ENCODE measurements around the gene SCN11A. TPM values are rescaled to one million over a fixed set of nuclear protein-coding genes. Genes with fewer than 3 reads are reported as not detected.
A peak's percentile ranks its signal among the peaks of the same experiment; 100 is the strongest.

The SCN11A gene
- polyA plus RNA-seq, 2 of the 4 experiments (the other 2 are of a cell fraction): 0.01 TPM; not detected in 1

- TF ChIP-seq CBX2 (IDR thresholded peaks at IDR 0.05; ENCODE audit: borderline replicate concordance, low read depth): no peak
Measured at GRCh38 chr3:39067286-39067685, 15.5 kb upstream of the SCN11A start (continued).

- H3K9me3 ChIP-seq: no peaks in the 10 kb centered on the region
- ATAC-seq (peak; percentile 99), FAIRE-seq (no peak), DNase-seq (ENCODE audit: low read depth in 1 of 2, low spot score in 1 of 2) (peak; percentile 35 to 51)
- no peak overlapping the region for H3K4me2 ChIP-seq
- ChIA-PET CTCF (interaction anchor here (0.6 to 1.4 kb wide), 3 partner anchors 29 to 362 kb away, joined by 3 to 5 read pairs (median 4); no protein-coding TSS in a partner anchor), POLR2A (no interaction called here)
- 61% methylated on average over 1 of the region's 1 CpG for WGBS (ENCODE audit: missing lambda C conversion rate)
- no peak overlapping the region for H3K4me3 ChIP-seq
- H3K4me1 ChIP-seq: no peaks in the 10 kb centered on the region
- TF ChIP-seq RARB (CRISPR knock-in tag; IDR thresholded peaks at IDR 0.05) (no peak), JUNB (IDR thresholded peaks at IDR 0.05) (no peak), ELK1 (IDR thresholded peaks at IDR 0.05; ENCODE audit: low read depth, low read length) (no peak), ATOH8 (CRISPR knock-in tag; IDR thresholded peaks at IDR 0.05; ENCODE audit: low read depth) (no peak), HOXA7 (CRISPR knock-in tag; IDR thresholded peaks at IDR 0.05) (no peak), HES2 (IDR thresholded peaks at IDR 0.05) (no peak), EHF (CRISPR knock-in tag; IDR thresholded peaks at IDR 0.05) (no peak), HMGXB4 (CRISPR knock-in tag; IDR thresholded peaks at IDR 0.05; ENCODE audit: borderline replicate concordance) (no peak), BCL3 (IDR thresholded peaks at IDR 0.05) (no peak), HOXB13 (CRISPR knock-in tag; IDR thresholded peaks at IDR 0.05; ENCODE audit: low read depth) (no peak), NFE2L2 (conservative IDR thresholded peaks at IDR 0.05; ENCODE audit: low read length) (no peak), CHD4 (IDR thresholded peaks at IDR 0.05; ENCODE audit: borderline replicate concordance) (no peak), PHF8 (IDR thresholded peaks at IDR 0.05; ENCODE audit: borderline replicate concordance, low read depth) (no peak), ZFP36 (IDR thresholded peaks at IDR 0.05; ENCODE audit: borderline replicate concordance, partially characterized antibody) (no peak), PBX3 (IDR thresholded peaks at IDR 0.05) (no peak), RCOR1 (IDR thresholded peaks at IDR 0.05; ENCODE audit: low read depth, low read length) (no peak), ZC3H11A (IDR thresholded peaks at IDR 0.05) (no peak), TP53 (CRISPR knock-in tag; IDR thresholded peaks at IDR 0.05) (no peak), RAD21 (conservative IDR thresholded peaks at IDR 0.05 in 1 of 2, IDR thresholded peaks at IDR 0.05 in 1 of 2) (no peak)
- H3K27ac ChIP-seq: no peak overlapping the region
Measured at GRCh38 chr3:39065197-39065596, 13.5 kb upstream of the SCN11A start.

All from A549 (cell line).